Neural progenitor cell (in vitro differentiated cells): Measurements from ENCODE around the gene PLD6.

ENCODE experiments used
- EZH2 ChIP-seq: fragments of 200-600 bp; sonication (generic); IDR thresholded peaks from 2 replicates; pipeline ENCODE4 v1.6.1; 2017; ENCODE audit warnings: antibody characterized with exemption, mild to moderate bottlenecking, moderate library complexity
- TF ChIP-seq, protein P1 (sequence below): fragments of 200-600 bp; sonication (generic); IDR thresholded peaks from 2 replicates; pipeline ENCODE4 v1.5.1; 2017; ENCODE audit warnings: antibody characterized with exemption, mild to moderate bottlenecking

DNA sequence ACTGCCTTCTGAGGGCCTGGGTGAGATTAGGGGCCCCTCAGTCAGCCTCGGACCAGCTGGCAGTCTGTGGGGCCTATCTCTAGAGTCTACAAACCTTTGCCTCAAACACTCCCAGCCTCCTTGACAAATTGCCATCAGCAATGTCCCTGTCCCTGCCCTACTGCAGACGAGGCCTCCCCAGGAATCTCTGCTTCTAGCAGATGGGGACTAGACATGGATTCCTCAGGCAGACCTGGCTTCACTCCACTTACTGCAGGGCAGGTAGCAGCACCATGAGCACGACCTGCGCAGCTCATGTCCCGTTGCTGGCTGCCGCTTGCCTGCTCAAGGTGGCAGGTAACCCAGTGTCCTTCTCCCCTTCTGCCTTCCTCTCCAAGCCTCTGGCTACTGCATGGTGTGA, 49.1 kb downstream of the PLD6 start:
- TF ChIP-seq, protein P1, sequence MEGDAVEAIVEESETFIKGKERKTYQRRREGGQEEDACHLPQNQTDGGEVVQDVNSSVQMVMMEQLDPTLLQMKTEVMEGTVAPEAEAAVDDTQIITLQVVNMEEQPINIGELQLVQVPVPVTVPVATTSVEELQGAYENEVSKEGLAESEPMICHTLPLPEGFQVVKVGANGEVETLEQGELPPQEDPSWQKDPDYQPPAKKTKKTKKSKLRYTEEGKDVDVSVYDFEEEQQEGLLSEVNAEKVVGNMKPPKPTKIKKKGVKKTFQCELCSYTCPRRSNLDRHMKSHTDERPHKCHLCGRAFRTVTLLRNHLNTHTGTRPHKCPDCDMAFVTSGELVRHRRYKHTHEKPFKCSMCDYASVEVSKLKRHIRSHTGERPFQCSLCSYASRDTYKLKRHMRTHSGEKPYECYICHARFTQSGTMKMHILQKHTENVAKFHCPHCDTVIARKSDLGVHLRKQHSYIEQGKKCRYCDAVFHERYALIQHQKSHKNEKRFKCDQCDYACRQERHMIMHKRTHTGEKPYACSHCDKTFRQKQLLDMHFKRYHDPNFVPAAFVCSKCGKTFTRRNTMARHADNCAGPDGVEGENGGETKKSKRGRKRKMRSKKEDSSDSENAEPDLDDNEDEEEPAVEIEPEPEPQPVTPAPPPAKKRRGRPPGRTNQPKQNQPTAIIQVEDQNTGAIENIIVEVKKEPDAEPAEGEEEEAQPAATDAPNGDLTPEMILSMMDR = no peak
- TF ChIP-seq EZH2 = no peak
